ENCODE results near the gene CFAP20DC.
"Not testable (repeated sequence)": the region's sequence is repeated elsewhere in the genome, so short reads cannot be mapped to it uniquely, and the experiment has no call there.

DNA sequence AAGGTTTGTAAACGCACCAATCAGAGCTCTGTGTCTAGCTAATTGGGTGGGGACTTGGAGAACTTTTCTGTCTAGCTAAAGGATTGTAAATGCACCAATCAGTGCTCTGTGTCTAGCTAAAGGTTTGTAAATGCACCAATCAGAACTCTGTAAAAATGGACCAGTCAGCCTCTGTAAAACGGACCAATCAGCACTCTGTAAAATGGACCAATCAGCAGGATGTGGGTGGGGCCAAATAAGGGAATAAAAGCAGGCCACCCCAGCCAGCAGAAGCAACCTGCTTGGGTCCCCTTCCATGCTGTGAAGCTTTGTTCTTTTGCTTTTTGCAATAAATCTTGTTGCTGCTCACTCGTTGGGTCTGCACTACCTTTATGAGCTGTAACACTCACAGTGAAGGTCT is 340.8 kb downstream of the CFAP20DC start:
- TF ChIP-seq, protein P1, sequence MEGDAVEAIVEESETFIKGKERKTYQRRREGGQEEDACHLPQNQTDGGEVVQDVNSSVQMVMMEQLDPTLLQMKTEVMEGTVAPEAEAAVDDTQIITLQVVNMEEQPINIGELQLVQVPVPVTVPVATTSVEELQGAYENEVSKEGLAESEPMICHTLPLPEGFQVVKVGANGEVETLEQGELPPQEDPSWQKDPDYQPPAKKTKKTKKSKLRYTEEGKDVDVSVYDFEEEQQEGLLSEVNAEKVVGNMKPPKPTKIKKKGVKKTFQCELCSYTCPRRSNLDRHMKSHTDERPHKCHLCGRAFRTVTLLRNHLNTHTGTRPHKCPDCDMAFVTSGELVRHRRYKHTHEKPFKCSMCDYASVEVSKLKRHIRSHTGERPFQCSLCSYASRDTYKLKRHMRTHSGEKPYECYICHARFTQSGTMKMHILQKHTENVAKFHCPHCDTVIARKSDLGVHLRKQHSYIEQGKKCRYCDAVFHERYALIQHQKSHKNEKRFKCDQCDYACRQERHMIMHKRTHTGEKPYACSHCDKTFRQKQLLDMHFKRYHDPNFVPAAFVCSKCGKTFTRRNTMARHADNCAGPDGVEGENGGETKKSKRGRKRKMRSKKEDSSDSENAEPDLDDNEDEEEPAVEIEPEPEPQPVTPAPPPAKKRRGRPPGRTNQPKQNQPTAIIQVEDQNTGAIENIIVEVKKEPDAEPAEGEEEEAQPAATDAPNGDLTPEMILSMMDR (IDR thresholded peaks at IDR 0.05; ENCODE audit: low read depth, low read length, poor library complexity, severe bottlenecking), result not testable (repeated sequence)
- TF ChIP-seq EZH2phosphoT487 (IDR thresholded peaks at IDR 0.05; ENCODE audit: borderline replicate concordance, low read length), result not testable (repeated sequence)
